ENCODE data around the gene GSG1L. TPM values are rescaled to one million over a fixed set of nuclear protein-coding genes. Genes with fewer than 3 reads are reported as not detected.

The GSG1L gene
- total and polyA plus RNA-seq, 12 donors: 0.68 to 14.6 (median 3.4) TPM; not detected in 5

GRCh38 chr16:27826081-27826892, 237.2 kb downstream of the GSG1L start:
- TF ChIP-seq CTCF (IDR thresholded peaks at IDR 0.05): no peak
- DNase-seq: no peak
- intact Hi-C loops (cut with DNase I): no loop called here

DNA sequence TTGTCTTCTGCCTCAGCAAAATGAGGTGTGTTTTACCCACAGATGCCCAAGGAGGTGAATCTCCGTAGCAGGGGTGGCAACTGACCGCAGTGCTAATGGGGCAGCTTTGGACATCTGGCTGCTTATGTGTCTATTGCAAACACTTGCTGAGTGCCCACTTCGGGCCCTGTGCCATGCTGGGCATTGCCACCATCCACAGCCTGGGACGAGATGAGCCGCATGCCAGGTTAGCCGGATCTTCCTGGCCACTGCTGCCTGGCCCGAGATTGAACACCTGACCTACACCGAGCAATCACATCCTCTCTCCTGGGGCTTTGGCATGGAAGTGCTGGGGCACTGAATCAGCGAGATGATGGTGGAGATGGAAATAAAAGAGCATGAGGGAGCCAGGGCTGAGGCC, 238.7 kb downstream of the GSG1L start:
- WGBS, 2 donors: 79 to 82% methylated on average over 9 of the region's 9 CpGs
- Histone ChIP-seq H3K27me3 (peaks cover 0 to 13% (median 0%) of the 10 kb centered on the region in 7 donors), H3K4me3 (no peak overlapping the region), H3K9me3 (peaks cover 0 to 7% (median 0%) of the 10 kb centered on the region in 11 donors), H3K36me3 (no peaks in the 10 kb centered on the region), H3K27ac (no peak overlapping the region), H3K4me1 (no peaks in the 10 kb centered on the region)
- no peak for TF ChIP-seq CTCF (IDR thresholded peaks at IDR 0.05)
- intact Hi-C loops (cut with DNase I): no loop called here
- DNase-seq (no peak), ATAC-seq (no peak)

More at GRCh38 chr16:27826081-27826892, 237.2 kb downstream of the GSG1L start:
- Histone ChIP-seq H3K4me1 (no peaks in the 10 kb centered on the region), H3K27ac (no peak overlapping the region), H3K4me3 (no peak overlapping the region), H3K9me3 (peaks cover 0 to 16% (median 0%) of the 10 kb centered on the region in 11 donors), H3K27me3 (peaks cover 0 to 7% (median 0%) of the 10 kb centered on the region in 7 donors), H3K36me3 (no peaks in the 10 kb centered on the region)
- no peak for ATAC-seq
- WGBS, 2 donors: 74 to 75% methylated on average over 12 of the region's 12 CpGs

DNA sequence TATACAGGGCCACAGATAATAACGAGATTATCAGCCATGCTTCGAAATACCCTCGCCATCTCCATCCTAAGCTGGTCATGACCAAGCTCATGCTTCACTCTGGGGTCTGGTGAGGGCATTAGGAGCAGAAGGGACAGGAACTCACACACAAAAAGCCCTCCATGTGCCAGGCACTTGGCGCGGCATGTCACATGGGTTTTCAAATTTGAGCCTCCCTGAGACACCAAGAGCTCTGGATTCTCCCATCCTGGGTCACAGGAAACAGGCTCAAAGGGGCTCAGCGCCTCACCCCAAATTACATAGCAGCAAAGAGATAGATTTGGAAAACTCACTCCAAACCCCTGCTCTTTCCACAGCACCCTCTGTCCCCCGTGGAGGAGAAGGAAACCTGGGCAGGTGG, 239.5 kb downstream of the GSG1L start:
- Histone ChIP-seq H3K36me3 (no peaks in the 10 kb centered on the region), H3K9me3 (no peaks in the 10 kb centered on the region), H3K4me1 (no peaks in the 10 kb centered on the region), H3K27me3 (peaks cover 0 to 19% (median 3%) of the 10 kb centered on the region in 7 donors), H3K27ac (no peak overlapping the region), H3K4me3 (no peak overlapping the region)
- ATAC-seq (no peak), DNase-seq (no peak)
- 81 to 86% methylated on average over 7 of the region's 7 CpGs for WGBS, 2 donors
- intact Hi-C loops (cut with DNase I): no loop called here
- TF ChIP-seq CTCF (IDR thresholded peaks at IDR 0.05): no peak

DNA sequence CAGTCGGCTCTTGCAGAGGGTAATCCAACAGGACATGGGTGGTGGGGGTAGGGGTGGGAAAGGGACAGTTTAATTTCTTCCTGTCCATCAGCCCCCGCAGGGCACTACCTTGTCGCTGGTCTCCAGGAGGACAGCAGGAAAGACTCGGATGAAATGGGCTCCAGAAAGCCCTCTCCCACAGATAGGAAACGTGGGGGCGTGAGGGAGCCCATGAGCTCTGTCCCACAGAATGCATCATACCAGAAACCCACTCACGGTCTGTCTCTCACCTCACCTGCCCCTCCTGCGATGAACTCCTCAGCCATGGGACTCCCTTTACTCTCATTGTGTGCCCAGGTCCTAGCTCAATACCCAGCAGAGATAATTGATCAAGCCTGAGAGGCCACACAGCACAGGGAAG, 240.1 kb downstream of the GSG1L start:
- no peak for ATAC-seq
- no peak for TF ChIP-seq CTCF (IDR thresholded peaks at IDR 0.05)
- Histone ChIP-seq H3K27ac (no peak overlapping the region), H3K27me3 (peaks cover 0 to 19% (median 5%) of the 10 kb centered on the region in 7 donors), H3K36me3 (no peaks in the 10 kb centered on the region), H3K9me3 (no peaks in the 10 kb centered on the region), H3K4me3 (no peak overlapping the region), H3K4me1 (no peaks in the 10 kb centered on the region)
- intact Hi-C loops (cut with DNase I): no loop called here
- DNase-seq: no peak
- WGBS, 2 donors: 50 to 56% methylated on average over 8 of the region's 8 CpGs
